DND-41 (cell line): ENCODE measurements around the gene RNF167.

Experiments
- ATAC-seq: fragments of 200-7000 bp; cut with Tn5 transposase; 3 replicates; pipeline ENCODE4 v1.9.1; 2021; ENCODE audit warnings: low read depth; ENCODE audit not compliant: insufficient read depth
- DNase-seq: peaks from one replicate; pipeline ENCODE4 v3.0.0-alpha.2; 2020
- H2AFZ ChIP-seq: 2 replicates; pipeline ENCODE4 v1.6.0; 2012; ENCODE audit warnings: low read depth, low read length
- H3K27ac ChIP-seq: 2 replicates; pipeline ENCODE4 v1.5.1; 2012; ENCODE audit warnings: low read length, inconsistent platforms
- H3K27me3 ChIP-seq: fragments of 200-600 bp; sonication (generic); 2 replicates; pipeline ENCODE4 v1.6.0; 2012; ENCODE audit warnings: low read length, mild to moderate bottlenecking, inconsistent platforms; ENCODE audit not compliant: insufficient read depth, poor library complexity
- H3K36me3 ChIP-seq: 2 replicates; pipeline ENCODE4 v1.5.1; 2012; ENCODE audit warnings: low read length, inconsistent platforms; ENCODE audit not compliant: insufficient read depth
- H3K4me1 ChIP-seq: 2 replicates; pipeline ENCODE4 v1.5.1; 2012; ENCODE audit warnings: mild to moderate bottlenecking, low read length; ENCODE audit not compliant: insufficient read depth
- H3K4me2 ChIP-seq: 2 replicates; pipeline ENCODE4 v1.6.0; 2012; ENCODE audit warnings: mild to moderate bottlenecking, moderate library complexity, low read length, inconsistent platforms; ENCODE audit not compliant: insufficient read depth
- H3K4me3 ChIP-seq, 2 experiments: fragments of 200-600 bp in 1 of 2; shearing (Covaris generic) in 1 of 2; 2 replicates each; pipeline ENCODE4 v1.5.1; 2012 to 2016; ENCODE audit warnings: inconsistent platforms in 2 of 2, low read length in 2 of 2, mild to moderate bottlenecking in 2 of 2, low read depth in 1 of 2, moderate library complexity in 1 of 2
- H3K79me2 ChIP-seq: 2 replicates; pipeline ENCODE4 v1.6.0; 2012; ENCODE audit warnings: low read length, inconsistent platforms; ENCODE audit not compliant: insufficient read depth
- H3K9ac ChIP-seq: 2 replicates; pipeline ENCODE4 v1.6.0; 2012; ENCODE audit warnings: low read depth, mild to moderate bottlenecking, inconsistent platforms, low read length, moderate library complexity
- H3K9me3 ChIP-seq: 2 replicates; pipeline ENCODE4 v1.5.1; 2012; ENCODE audit warnings: low read length, moderate library complexity, mild to moderate bottlenecking, inconsistent platforms; ENCODE audit not compliant: insufficient read depth, severe bottlenecking
- H4K20me1 ChIP-seq: 2 replicates; pipeline ENCODE4 v1.6.0; 2012; ENCODE audit warnings: low read length; ENCODE audit not compliant: insufficient read depth
- EZH2 ChIP-seq: IDR thresholded peaks from 3 replicates; pipeline ENCODE4 v1.6.1; 2012; ENCODE audit warnings: borderline replicate concordance, low read depth, mild to moderate bottlenecking, moderate library complexity, low read length, inconsistent platforms; ENCODE audit not compliant: severe bottlenecking
- TF ChIP-seq, protein P1 (sequence below): IDR thresholded peaks from 2 replicates; pipeline ENCODE4 v1.5.1; 2012; ENCODE audit warnings: borderline replicate concordance, low read length, moderate library complexity, mild to moderate bottlenecking; ENCODE audit not compliant: poor library complexity, severe bottlenecking; ENCODE audit errors: extremely low read depth

The RNF167 gene

DNA sequence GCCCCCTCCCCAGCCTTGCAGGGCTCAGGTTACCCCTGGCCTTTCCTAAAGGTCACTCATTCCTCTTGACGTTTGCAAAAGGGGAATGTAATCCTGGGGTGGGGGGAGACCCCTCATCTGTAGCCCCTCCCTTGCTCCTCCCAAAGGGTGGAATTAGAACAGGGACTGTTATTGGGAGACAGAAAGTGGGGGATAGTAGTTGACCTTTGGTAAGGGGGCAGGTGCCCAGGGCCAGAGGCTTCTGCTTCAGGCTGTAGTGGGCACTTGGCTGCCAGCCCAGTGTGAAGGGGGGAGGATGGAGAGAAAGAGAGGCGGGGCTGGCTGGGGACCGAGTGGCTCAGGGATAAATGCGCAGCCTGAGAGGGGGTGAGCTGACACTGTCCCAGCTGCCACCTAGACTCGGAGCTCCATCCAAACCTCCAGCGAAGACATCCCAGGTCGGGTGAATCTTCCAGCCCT is 10.7 kb downstream of the RNF167 start, which contains the start of gene ENO3:
ENO3 (plus strand) TSS at position 374 of the 459 bp plus-strand sequence. CDS start 711 bp downstream, outside the sequence.
- Histone ChIP-seq H2AFZ (peak within 1 kb of the TSS; percentile 90), H3K27ac (peak within 1 kb of the TSS; percentile 99), H3K79me2 (peaks cover 36% of the 10 kb centered on the region), H3K27me3 (no peaks in the 10 kb centered on the region), H3K4me2 (peak within 1 kb of the TSS; percentile 93), H3K9ac (peak within 1 kb of the TSS; percentile 98), H3K36me3 (peaks cover 24% of the 10 kb centered on the region), H3K4me1 (peaks cover 36% of the 10 kb centered on the region), H3K9me3 (no peaks in the 10 kb centered on the region), H3K4me3 (peak within 1 kb of the TSS; percentile 30 to 91; a peak in 3 of 4 replicates), H4K20me1 (peaks cover 18% of the 10 kb centered on the region)
- DNase-seq (no peak), ATAC-seq (no peak)
- TF ChIP-seq, protein P1, sequence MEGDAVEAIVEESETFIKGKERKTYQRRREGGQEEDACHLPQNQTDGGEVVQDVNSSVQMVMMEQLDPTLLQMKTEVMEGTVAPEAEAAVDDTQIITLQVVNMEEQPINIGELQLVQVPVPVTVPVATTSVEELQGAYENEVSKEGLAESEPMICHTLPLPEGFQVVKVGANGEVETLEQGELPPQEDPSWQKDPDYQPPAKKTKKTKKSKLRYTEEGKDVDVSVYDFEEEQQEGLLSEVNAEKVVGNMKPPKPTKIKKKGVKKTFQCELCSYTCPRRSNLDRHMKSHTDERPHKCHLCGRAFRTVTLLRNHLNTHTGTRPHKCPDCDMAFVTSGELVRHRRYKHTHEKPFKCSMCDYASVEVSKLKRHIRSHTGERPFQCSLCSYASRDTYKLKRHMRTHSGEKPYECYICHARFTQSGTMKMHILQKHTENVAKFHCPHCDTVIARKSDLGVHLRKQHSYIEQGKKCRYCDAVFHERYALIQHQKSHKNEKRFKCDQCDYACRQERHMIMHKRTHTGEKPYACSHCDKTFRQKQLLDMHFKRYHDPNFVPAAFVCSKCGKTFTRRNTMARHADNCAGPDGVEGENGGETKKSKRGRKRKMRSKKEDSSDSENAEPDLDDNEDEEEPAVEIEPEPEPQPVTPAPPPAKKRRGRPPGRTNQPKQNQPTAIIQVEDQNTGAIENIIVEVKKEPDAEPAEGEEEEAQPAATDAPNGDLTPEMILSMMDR = no peak
- no peak for TF ChIP-seq EZH2

- no peak overlapping the region for H3K4me3 ChIP-seq
These were observed 11.4 kb downstream of the RNF167 start for GRCh38 chr17:4951486-4951885.

DNA sequence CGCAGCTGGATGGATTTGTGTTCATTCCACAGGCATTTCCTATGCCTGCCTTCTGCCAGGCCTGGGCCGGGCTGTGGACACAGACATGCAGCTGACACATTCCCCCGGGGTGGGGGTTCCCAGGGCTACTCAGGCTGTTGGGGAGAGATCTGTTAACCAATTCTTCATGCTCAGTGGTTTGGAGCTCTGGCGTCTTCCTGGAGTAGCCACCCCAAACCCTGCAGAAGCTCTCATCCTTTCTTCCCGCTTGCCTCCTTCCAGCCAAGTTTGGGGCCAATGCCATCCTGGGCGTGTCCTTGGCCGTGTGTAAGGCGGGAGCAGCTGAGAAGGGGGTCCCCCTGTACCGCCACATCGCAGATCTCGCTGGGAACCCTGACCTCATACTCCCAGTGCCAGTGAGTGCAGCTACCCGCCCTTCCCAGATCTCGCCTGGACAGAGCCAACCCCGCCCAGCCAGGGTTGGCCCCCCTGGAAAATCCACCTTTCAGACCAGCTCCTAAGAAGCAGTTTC is 13.4 kb downstream of the RNF167 start:
- no peak overlapping the region for H3K4me3 ChIP-seq
- TF ChIP-seq, protein P1 = no peak
- TF ChIP-seq EZH2 = no peak
- H3K4me2 ChIP-seq = no peak overlapping the region
- peaks cover 11% of the 10 kb centered on the region for H3K79me2 ChIP-seq
- ATAC-seq (no peak), DNase-seq (no peak)
- no peak overlapping the region for H3K9ac ChIP-seq
- no peak overlapping the region for H2AFZ ChIP-seq
- H3K9me3 ChIP-seq = no peaks in the 10 kb centered on the region
- no peak overlapping the region for H3K27ac ChIP-seq
- no peaks in the 10 kb centered on the region for H3K27me3 ChIP-seq
- H3K4me1 ChIP-seq = peaks cover 21% of the 10 kb centered on the region
- peaks cover 3% of the 10 kb centered on the region; the same call in 1 of the 2 replicates for H3K36me3 ChIP-seq
- H4K20me1 ChIP-seq = no peaks in the 10 kb centered on the region

More at GRCh38 chr17:4951486-4951885, 11.4 kb downstream of the RNF167 start:
- Histone ChIP-seq H3K27ac (no peak overlapping the region), H3K9me3 (no peaks in the 10 kb centered on the region), H3K79me2 (peaks cover 29% of the 10 kb centered on the region), H2AFZ (no peak overlapping the region), H3K4me1 (peaks cover 29% of the 10 kb centered on the region), H3K4me2 (peak overlapping the region; percentile 93; the same call in 1 of the 2 replicates), H4K20me1 (peaks cover 11% of the 10 kb centered on the region), H3K9ac (peak overlapping the region; percentile 98; the same call in 1 of the 2 replicates), H3K36me3 (peaks cover 17% of the 10 kb centered on the region), H3K27me3 (no peaks in the 10 kb centered on the region)
- TF ChIP-seq, protein P1 = no peak
- no peak for TF ChIP-seq EZH2
- ATAC-seq = no peak
- no peak for DNase-seq
